Activated effector memory CD4-positive, alpha-beta T cell treated with Interleukin-2 at 50 U/mL for 16 hours (primary cell): ENCODE measurements around the gene ABI1.

Experiments
- DNase-seq: peaks from one replicate; pipeline ENCODE4 v3.0.0-alpha.2; 2020

The ABI1 gene

GRCh38 chr10:26765549-26765948 is 95.2 kb downstream of the ABI1 start:
- no peak for DNase-seq

GRCh38 chr10:26759008-26759407 is 101.8 kb downstream of the ABI1 start:
- no peak for DNase-seq

GRCh38 chr10:26755443-26755903 is 105.3 kb downstream of the ABI1 start:
- DNase-seq, result no peak

GRCh38 chr10:26746061-26746460 is 114.7 kb downstream of the ABI1 start:
- no peak for DNase-seq

GRCh38 chr10:26743841-26744240 is 116.9 kb downstream of the ABI1 start:
- no peak for DNase-seq

- no peak for DNase-seq
These were observed 117.7 kb downstream of the ABI1 start for GRCh38 chr10:26743091-26743490.

GRCh38 chr10:26741368-26741767 is 119.4 kb downstream of the ABI1 start:
- DNase-seq, result no peak

- no peak for DNase-seq
These were observed 121.6 kb downstream of the ABI1 start for GRCh38 chr10:26739071-26739631.

GRCh38 chr10:26738301-26738911 is 122.4 kb downstream of the ABI1 start:
- no peak for DNase-seq

GRCh38 chr10:26737730-26738129 is 123.0 kb downstream of the ABI1 start:
- DNase-seq, result no peak

DNA sequence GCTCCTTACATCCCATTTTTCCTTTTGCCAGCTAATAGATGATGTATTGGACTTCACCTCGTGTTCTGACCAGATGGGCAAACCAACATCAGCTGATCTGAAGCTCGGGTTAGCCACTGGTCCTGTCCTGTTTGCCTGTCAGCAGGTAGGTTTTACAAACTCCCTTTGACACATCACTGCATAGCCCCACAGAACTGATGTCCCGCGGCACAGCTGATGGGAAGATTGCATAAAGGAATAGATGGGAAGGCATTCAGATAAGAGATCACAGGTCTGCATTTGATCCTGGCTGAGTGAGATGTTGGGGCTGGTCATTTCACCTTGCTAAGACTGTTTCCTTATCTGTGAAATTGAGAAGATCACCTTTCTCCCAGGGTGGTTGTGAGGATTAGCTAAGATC is 125.3 kb downstream of the ABI1 start:
- no peak for DNase-seq

- no peak for DNase-seq
These were observed 126.8 kb downstream of the ABI1 start for GRCh38 chr10:26733750-26734568.

GRCh38 chr10:26730552-26730951 is 130.2 kb downstream of the ABI1 start:
- DNase-seq, result no peak

- DNase-seq, result no peak
These were observed 131.4 kb downstream of the ABI1 start for GRCh38 chr10:26729395-26729794.

GRCh38 chr10:26728957-26729356 is 131.8 kb downstream of the ABI1 start:
- no peak for DNase-seq

DNA sequence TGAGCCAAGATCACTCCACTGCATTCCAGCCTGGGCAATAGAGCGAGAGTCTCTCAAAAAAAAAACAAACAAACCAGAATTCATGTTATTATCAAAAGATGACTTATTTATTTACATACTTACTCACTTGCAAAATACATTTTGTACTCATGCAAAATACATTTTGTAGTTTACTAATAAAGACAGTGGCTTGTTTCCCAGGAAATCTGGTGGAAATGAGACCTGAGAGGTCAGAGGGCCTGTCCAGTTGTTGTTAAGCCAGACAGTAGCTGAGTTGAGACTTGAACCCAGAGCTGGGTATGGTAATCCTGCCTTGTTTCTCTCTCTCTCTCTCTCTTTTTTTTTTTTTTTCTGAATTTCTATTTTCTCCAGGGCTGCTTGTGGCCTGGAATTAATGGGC is 133.8 kb downstream of the ABI1 start:
- DNase-seq, result no peak

GRCh38 chr10:26725837-26726727 is 134.7 kb downstream of the ABI1 start:
- DNase-seq, result peak; percentile 27

GRCh38 chr10:26723016-26723415 is 137.7 kb downstream of the ABI1 start:
- DNase-seq, result no peak

GRCh38 chr10:26721561-26721960 is 139.2 kb downstream of the ABI1 start:
- DNase-seq, result peak; percentile 27

GRCh38 chr10:26717476-26717875 is 143.3 kb downstream of the ABI1 start:
- no peak for DNase-seq

GRCh38 chr10:26715137-26715487 is 145.6 kb downstream of the ABI1 start:
- no peak for DNase-seq

DNA sequence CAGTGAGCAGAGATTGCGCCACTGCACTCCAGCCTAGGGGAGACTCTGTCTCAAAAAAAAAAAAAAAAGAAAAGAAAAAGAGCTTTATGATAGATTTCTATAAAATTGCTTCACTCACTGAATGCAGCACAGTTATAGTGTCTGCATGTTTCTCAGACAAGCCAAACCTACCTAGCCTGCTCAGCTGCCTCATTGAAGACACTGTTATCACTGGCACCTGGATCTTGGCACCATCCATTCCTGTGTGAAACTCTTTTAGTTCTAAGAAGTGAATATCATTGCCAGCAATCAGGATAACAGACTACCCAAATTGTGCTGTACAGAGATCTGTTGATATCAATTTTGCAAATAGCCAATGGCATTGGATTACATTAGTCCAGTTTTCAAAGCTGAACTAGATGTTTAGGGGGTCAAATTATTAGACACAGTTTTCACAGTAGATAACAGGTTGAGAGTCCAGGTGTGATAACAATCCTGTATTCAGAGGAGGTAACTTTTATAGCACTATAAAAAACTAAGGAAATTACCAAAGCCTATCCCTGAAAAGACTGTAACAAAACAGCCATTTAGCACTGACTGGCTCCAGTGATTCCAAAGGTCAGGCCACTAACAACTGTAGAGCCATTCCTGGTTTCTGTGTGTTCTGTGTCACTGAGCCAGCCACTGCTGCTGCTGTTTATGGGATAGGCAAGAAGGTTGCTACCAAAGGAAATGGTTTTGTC is 146.2 kb downstream of the ABI1 start:
- DNase-seq, result no peak

GRCh38 chr10:26711324-26711723 is 149.4 kb downstream of the ABI1 start:
- no peak for DNase-seq
